SK-N-SH (cell line): ENCODE data around the gene ATP6AP1. TPM values are rescaled to one million over a fixed set of nuclear protein-coding genes. Genes with fewer than 3 reads are reported as not detected.

Experiments
- CTCF ChIA-PET: fragments of 300-600, 350-600 bp; formaldehyde crosslinking; extraction: SDS; loops from one replicate; lab custom pipeline; 2021; lab: Yijun Ruan, JAX
- POLR2A ChIA-PET: fragments of 350-600 bp; sonication (Branson Sonifier 250); formaldehyde crosslinking; extraction: SDS; loops from one replicate; lab custom pipeline; 2020; ENCODE audit warnings: antibody characterized with exemption, inconsistent platforms; lab: Yijun Ruan, JAX
- DNase-seq: peaks from one replicate; pipeline ENCODE4 v3.0.0; 2012
- H2AFZ ChIP-seq: fragments of 200-600 bp; sonication (generic); 2 replicates; pipeline ENCODE4 v1.8.1; 2016; ENCODE audit warnings: antibody characterized with exemption, mild to moderate bottlenecking, low read depth
- H3F3A ChIP-seq: fragments of 200-600 bp; sonication (generic); replicated peaks from 2 replicates; pipeline ENCODE3; 2016; ENCODE audit warnings: antibody characterized with exemption, mild to moderate bottlenecking; ENCODE audit not compliant: insufficient read depth
- H3K27ac ChIP-seq, 2 experiments: fragments of 200-500 bp in 1 of 2; fragments of 200-600 bp in 1 of 2; sonication (Bioruptor generic) in 1 of 2; sonication (generic), shearing (Covaris generic) in 1 of 2; 2 replicates each; pipeline versions ENCODE4 v1.5.1 to v1.6.1; 2014 to 2016; ENCODE audit warnings: low read depth in 2 of 2, inconsistent platforms in 1 of 2, low read length in 1 of 2, mild to moderate bottlenecking in 1 of 2, mixed read lengths in 1 of 2
- H3K27me3 ChIP-seq: fragments of 200-600 bp; sonication (generic), shearing (Covaris generic); 2 replicates; pipeline ENCODE4 v1.6.1; 2016; ENCODE audit warnings: mixed run types; ENCODE audit not compliant: insufficient read depth
- H3K36me3 ChIP-seq, 2 experiments: fragments of 200-500 bp in 1 of 2; fragments of 200-600 bp in 1 of 2; sonication (Bioruptor generic) in 1 of 2; sonication (generic) in 1 of 2; replicated peaks in 1 of 2; 2 replicates each; pipeline versions ENCODE3 to v1.5.1; 2014 to 2016; ENCODE audit warnings: low read length in 1 of 2, mild to moderate bottlenecking in 1 of 2; ENCODE audit not compliant: insufficient read depth in 2 of 2, control insufficient read depth in 1 of 2
- H3K4me1 ChIP-seq, 2 experiments: fragments of 200-500 bp in 1 of 2; fragments of 200-600 bp in 1 of 2; sonication (Bioruptor generic) in 1 of 2; sonication (generic), shearing (Covaris generic) in 1 of 2; 2 replicates each; pipeline versions ENCODE4 v1.5.1 to v1.6.1; 2014 to 2016; ENCODE audit warnings: low read depth in 1 of 2, low read length in 1 of 2, mixed run types in 1 of 2; ENCODE audit not compliant: insufficient read depth in 2 of 2, control insufficient read depth in 1 of 2
- H3K4me2 ChIP-seq: fragments of 200-600 bp; sonication (generic), shearing (Covaris generic); 2 replicates; pipeline ENCODE4 v1.6.1; 2017; ENCODE audit warnings: mixed run types
- H3K4me3 ChIP-seq, 2 experiments: fragments of 200-500 bp in 1 of 2; fragments of 200-600 bp in 1 of 2; sonication (Bioruptor generic) in 1 of 2; sonication (generic), shearing (Covaris generic) in 1 of 2; 2 replicates each; pipeline versions ENCODE4 v1.5.1 to v1.8.1; 2014 to 2016; ENCODE audit warnings: low read depth in 2 of 2, inconsistent platforms in 1 of 2, low read length in 1 of 2, mild to moderate bottlenecking in 1 of 2, mixed read lengths in 1 of 2, moderate library complexity in 1 of 2
- H3K79me2 ChIP-seq: fragments of 200-600 bp; sonication (generic); 2 replicates; pipeline ENCODE4 v1.8.1; 2017; ENCODE audit warnings: mild to moderate bottlenecking; ENCODE audit not compliant: insufficient read depth
- H3K9ac ChIP-seq: fragments of 200-600 bp; sonication (generic); 2 replicates; pipeline ENCODE4 v1.6.1; 2017; ENCODE audit warnings: mixed run types
- H3K9me2 ChIP-seq: fragments of 200-600 bp; sonication (generic); 2 replicates; pipeline ENCODE4 v1.6.1; 2017; ENCODE audit warnings: mixed run types
- H3K9me3 ChIP-seq: fragments of 200-600 bp; sonication (generic); 2 replicates; pipeline ENCODE4 v1.6.1; 2017; ENCODE audit warnings: mixed run types, mild to moderate bottlenecking, moderate library complexity
- H4K20me1 ChIP-seq: fragments of 200-600 bp; sonication (generic); 2 replicates; pipeline ENCODE4 v1.6.1; 2017; ENCODE audit warnings: mild to moderate bottlenecking, mixed run types; ENCODE audit not compliant: insufficient read depth
- ELF1 ChIP-seq: IDR thresholded peaks from 2 replicates; pipeline ENCODE4 v1.4.0; 2012
- EP300 ChIP-seq, 2 experiments: IDR thresholded peaks; 2 replicates each; pipeline versions ENCODE4 v1.4.0 to v1.6.1; 2012; ENCODE audit warnings: borderline replicate concordance in 1 of 2, low read depth in 1 of 2, low read length in 1 of 2
- EZH2phosphoT487 ChIP-seq: fragments of 200-600 bp; sonication (generic); IDR thresholded peaks from 2 replicates; pipeline ENCODE4 v1.6.1; 2017; ENCODE audit warnings: low read depth, mixed run types, mild to moderate bottlenecking, antibody characterized with exemption, moderate library complexity, borderline replicate concordance
- FOSL2 ChIP-seq: IDR thresholded peaks from 2 replicates; pipeline ENCODE4 v1.4.0; 2012; ENCODE audit warnings: low read depth, mild to moderate bottlenecking, moderate library complexity, borderline replicate concordance
- FOXJ3 ChIP-seq: sonication (generic); formaldehyde crosslinking; IDR thresholded peaks from 2 replicates; pipeline ENCODE4 v1.5.1; 2020; ENCODE audit warnings: mild to moderate bottlenecking, missing genetic modification reagents
- MEF2A ChIP-seq: IDR thresholded peaks from 2 replicates; pipeline ENCODE4 v1.4.0; 2012; ENCODE audit warnings: low read depth, borderline replicate concordance
- MXI1 ChIP-seq: IDR thresholded peaks from 2 replicates; pipeline ENCODE4 v1.6.1; 2012; ENCODE audit warnings: mild to moderate bottlenecking, low read depth, low read length, improper control_type of control experiment
- TAF1 ChIP-seq: IDR thresholded peaks from 2 replicates; pipeline ENCODE4 v1.6.1; 2012; ENCODE audit warnings: low read depth, mild to moderate bottlenecking, low read length, moderate library complexity, borderline replicate concordance
- TCF12 ChIP-seq: IDR thresholded peaks from 2 replicates; pipeline ENCODE4 v1.4.0; 2012
- WGBS: methylation state at CpG from one replicate; pipeline ENCODE4 v1.1.6; 2017; ENCODE audit warnings: low lambda C conversion rate; 5-methylcytosine and 5-hydroxymethylcytosine counted together
- polyA plus RNA-seq, 3 experiments: library from polyadenylated mRNA; depleted of rRNA; stranded (reverse); fragments of >200 nt; gene quantifications; 2 replicates each; pipeline ENCODE4 v1.2.3, GENCODE V29; 2012
- TF ChIP-seq, protein P1 (sequence below): IDR thresholded peaks from 2 replicates; pipeline ENCODE4 v1.6.1; 2012; ENCODE audit warnings: mild to moderate bottlenecking, low read depth, low read length, moderate library complexity
- TF ChIP-seq, protein P2 (sequence below): IDR thresholded peaks from 2 replicates; pipeline ENCODE4 v1.4.0; 2012; ENCODE audit warnings: low read depth
- TF ChIP-seq, protein P3 (sequence below): IDR thresholded peaks from 2 replicates; pipeline ENCODE4; 2012

The ATP6AP1 gene
- polyA plus RNA-seq, 1 of the 3 experiments (the other 2 are of a cell fraction): 102 TPM

DNA sequence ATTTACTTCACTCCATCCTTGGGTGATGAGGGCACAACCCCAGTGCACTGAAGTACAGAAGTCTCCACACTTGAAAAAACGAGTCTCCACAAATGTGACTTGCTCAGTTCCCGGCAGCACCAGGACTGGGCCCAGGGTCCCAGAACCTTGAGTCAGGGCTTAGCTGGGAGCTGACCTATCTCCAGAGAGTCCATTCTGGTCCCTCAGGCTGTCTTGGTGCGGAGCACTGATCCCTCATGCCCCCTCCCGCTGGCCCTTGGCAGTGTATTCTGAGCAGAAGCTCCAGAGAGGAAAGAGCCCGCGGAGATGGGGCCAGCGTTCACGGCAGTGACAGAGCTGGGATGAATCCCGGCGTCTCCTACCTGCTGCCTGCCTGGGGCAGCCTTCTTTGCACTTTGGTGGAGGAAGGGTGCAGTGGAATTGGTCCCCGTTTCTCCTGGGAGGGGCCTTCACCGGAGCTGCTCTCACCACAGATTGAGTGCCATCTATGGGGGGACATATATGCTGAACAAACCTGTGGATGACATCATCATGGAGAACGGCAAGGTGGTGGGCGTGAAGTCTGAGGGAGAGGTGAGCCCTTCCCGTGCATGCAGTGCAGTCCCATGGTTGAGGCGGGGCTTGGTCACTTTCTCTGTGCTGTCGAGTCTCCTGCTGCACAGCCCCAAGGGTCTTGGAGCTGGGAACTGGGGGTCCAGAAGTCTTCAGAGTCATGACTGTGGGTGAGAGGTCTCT is 12.3 kb downstream of the ATP6AP1 start (continued):
- TF ChIP-seq, protein P1, sequence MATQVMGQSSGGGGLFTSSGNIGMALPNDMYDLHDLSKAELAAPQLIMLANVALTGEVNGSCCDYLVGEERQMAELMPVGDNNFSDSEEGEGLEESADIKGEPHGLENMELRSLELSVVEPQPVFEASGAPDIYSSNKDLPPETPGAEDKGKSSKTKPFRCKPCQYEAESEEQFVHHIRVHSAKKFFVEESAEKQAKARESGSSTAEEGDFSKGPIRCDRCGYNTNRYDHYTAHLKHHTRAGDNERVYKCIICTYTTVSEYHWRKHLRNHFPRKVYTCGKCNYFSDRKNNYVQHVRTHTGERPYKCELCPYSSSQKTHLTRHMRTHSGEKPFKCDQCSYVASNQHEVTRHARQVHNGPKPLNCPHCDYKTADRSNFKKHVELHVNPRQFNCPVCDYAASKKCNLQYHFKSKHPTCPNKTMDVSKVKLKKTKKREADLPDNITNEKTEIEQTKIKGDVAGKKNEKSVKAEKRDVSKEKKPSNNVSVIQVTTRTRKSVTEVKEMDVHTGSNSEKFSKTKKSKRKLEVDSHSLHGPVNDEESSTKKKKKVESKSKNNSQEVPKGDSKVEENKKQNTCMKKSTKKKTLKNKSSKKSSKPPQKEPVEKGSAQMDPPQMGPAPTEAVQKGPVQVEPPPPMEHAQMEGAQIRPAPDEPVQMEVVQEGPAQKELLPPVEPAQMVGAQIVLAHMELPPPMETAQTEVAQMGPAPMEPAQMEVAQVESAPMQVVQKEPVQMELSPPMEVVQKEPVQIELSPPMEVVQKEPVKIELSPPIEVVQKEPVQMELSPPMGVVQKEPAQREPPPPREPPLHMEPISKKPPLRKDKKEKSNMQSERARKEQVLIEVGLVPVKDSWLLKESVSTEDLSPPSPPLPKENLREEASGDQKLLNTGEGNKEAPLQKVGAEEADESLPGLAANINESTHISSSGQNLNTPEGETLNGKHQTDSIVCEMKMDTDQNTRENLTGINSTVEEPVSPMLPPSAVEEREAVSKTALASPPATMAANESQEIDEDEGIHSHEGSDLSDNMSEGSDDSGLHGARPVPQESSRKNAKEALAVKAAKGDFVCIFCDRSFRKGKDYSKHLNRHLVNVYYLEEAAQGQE: no peak
- TF ChIP-seq TCF12: no peak
- TF ChIP-seq, protein P2, sequence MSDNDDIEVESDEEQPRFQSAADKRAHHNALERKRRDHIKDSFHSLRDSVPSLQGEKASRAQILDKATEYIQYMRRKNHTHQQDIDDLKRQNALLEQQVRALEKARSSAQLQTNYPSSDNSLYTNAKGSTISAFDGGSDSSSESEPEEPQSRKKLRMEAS: no peak
- no peak for TF ChIP-seq EZH2phosphoT487

DNA sequence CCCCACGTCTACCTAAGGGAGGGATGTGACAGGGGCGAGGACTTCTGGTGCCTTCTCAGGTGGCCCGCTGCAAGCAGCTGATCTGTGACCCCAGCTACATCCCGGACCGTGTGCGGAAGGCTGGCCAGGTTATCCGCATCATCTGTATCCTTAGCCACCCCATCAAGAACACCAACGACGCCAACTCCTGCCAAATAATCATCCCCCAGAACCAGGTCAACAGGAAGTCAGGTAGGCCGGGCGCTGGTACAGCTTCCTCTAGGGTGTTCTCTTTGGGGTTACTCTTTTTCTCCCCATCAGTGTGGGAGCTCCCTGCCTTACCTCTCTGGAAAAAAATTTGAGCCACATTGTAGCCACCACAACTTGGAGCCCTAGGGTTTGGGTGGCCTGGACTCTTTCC is 13.1 kb downstream of the ATP6AP1 start:
- CTCF ChIA-PET: interaction anchor here (1.3 to 1.6 kb wide), 2 partner anchors 11 to 86 kb away, joined by 4 to 5 read pairs; no protein-coding TSS in a partner anchor

DNA sequence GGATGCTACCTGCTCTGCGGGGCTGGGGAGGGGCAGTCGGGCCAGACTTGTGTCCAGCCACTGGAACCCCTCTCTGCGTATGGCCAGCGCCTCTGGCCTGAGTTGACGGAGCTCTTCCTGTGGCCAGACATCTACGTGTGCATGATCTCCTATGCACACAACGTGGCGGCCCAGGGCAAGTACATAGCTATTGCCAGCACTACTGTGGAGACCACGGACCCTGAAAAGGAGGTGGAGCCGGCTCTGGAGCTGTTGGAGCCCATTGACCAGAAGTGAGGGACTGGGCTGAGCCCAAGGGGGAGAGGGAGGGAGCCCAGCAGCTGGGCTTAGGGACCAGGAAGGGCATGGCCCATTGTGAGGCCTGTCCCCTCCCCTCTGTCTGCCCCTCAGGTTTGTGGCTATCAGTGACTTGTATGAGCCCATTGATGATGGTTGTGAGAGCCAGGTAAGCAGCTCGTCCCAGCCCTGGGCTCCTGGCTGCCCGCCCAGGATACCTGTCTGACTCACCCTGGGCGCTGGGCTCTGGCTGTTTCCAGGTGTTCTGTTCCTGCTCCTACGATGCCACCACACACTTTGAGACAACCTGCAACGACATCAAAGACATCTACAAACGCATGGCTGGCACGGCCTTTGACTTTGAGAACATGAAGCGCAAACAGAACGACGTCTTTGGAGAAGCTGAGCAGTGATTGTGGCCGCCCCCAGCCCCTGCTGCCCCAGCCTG is 13.7 kb downstream of the ATP6AP1 start:
- DNase-seq: no peak
- Histone ChIP-seq H3K4me1 (peaks cover 0 to 25% of the 10 kb centered on the region in 2 experiments; a peak in 1 of 4 replicates), H3K4me3 (no peak overlapping the region; a peak in 1 of 4 replicates), H3K27ac (no peak overlapping the region; a peak in 1 of 4 replicates), H3F3A (peaks cover 4% of the 10 kb centered on the region), H3K79me2 (peaks cover 55% of the 10 kb centered on the region), H3K9me2 (no peaks in the 10 kb centered on the region), H3K9ac (no peak overlapping the region), H3K9me3 (no peaks in the 10 kb centered on the region), H4K20me1 (peaks cover 33% of the 10 kb centered on the region; the same call in 1 of the 2 replicates), H3K27me3 (no peaks in the 10 kb centered on the region; the same call in 1 of the 2 replicates), H3K4me2 (no peak overlapping the region), H3K36me3 (peaks cover 0 to 20% of the 10 kb centered on the region in 2 experiments), H2AFZ (no peak overlapping the region)
- TF ChIP-seq MXI1 (no peak), TCF12 (no peak), TAF1 (no peak), EP300 (IDR thresholded peaks at IDR 0.05; ENCODE audit: borderline replicate concordance in 1 of 2, low read depth in 1 of 2, low read length in 1 of 2) (no peak), ELF1 (no peak)
- TF ChIP-seq, protein P3, sequence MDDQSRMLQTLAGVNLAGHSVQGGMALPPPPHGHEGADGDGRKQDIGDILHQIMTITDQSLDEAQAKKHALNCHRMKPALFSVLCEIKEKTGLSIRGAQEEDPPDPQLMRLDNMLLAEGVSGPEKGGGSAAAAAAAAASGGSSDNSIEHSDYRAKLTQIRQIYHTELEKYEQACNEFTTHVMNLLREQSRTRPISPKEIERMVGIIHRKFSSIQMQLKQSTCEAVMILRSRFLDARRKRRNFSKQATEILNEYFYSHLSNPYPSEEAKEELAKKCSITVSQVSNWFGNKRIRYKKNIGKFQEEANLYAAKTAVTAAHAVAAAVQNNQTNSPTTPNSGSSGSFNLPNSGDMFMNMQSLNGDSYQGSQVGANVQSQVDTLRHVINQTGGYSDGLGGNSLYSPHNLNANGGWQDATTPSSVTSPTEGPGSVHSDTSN: no peak
- 45% methylated on average over 7 of the region's 21 CpGs for WGBS
- POLR2A ChIA-PET: interaction anchor here (0.8 kb wide), 1 partner anchor 17 kb away, joined by 3 read pairs; no protein-coding TSS in a partner anchor
- CTCF ChIA-PET: interaction anchor here (1.3 to 1.6 kb wide), 2 partner anchors 11 to 85 kb away, joined by 4 to 5 read pairs; no protein-coding TSS in a partner anchor

More for the DNA sequence above, 13.1 kb downstream of the ATP6AP1 start:
- Histone ChIP-seq H3F3A (peaks cover 4% of the 10 kb centered on the region), H3K4me2 (no peak overlapping the region), H4K20me1 (peaks cover 29% of the 10 kb centered on the region; the same call in 1 of the 2 replicates), H3K4me3 (no peak overlapping the region), H3K27me3 (no peaks in the 10 kb centered on the region; the same call in 1 of the 2 replicates), H3K79me2 (peaks cover 55% of the 10 kb centered on the region), H3K9me2 (no peaks in the 10 kb centered on the region), H3K36me3 (peaks cover 0 to 20% of the 10 kb centered on the region in 2 experiments), H3K27ac (no peak overlapping the region; a peak in 1 of 4 replicates), H3K9ac (no peak overlapping the region), H3K4me1 (peaks cover 0 to 25% of the 10 kb centered on the region in 2 experiments; a peak in 1 of 4 replicates), H3K9me3 (no peaks in the 10 kb centered on the region), H2AFZ (no peak overlapping the region)
- TF ChIP-seq FOSL2: no peak
- no peak for TF ChIP-seq FOXJ3 (CRISPR knock-in tag)
- no peak for TF ChIP-seq EP300 (IDR thresholded peaks at IDR 0.05; ENCODE audit: borderline replicate concordance in 1 of 2, low read depth in 1 of 2, low read length in 1 of 2)
- no peak for TF ChIP-seq MEF2A
- DNase-seq: no peak
- WGBS: 67% methylated on average over 2 of the region's 11 CpGs
- POLR2A ChIA-PET: interaction anchor here (0.8 kb wide), 1 partner anchor 18 kb away, joined by 3 read pairs; no protein-coding TSS in a partner anchor
